Endothelial cell of umbilical vein (primary cell): Measurements from ENCODE around the gene TPSG1. TPM values are rescaled to one million over a fixed set of nuclear protein-coding genes. Genes with fewer than 3 reads are reported as not detected.
A peak's percentile ranks its signal among the peaks of the same experiment; 100 is the strongest.
"Not testable (repeated sequence)": the region's sequence is repeated elsewhere in the genome, so short reads cannot be mapped to it uniquely, and the experiment has no call there.

Source experiments
- BruUV-seq: library from RNA; stranded (reverse); fragments of 400-500 nt; replicated peaks from 2 replicates; lab custom pipeline; 2021; lab: Mats Ljungman, UMichigan
- CTCF ChIA-PET: fragments of 300-600, 350-600 bp; sonication (Branson Sonifier 250); formaldehyde crosslinking; loops from one replicate; lab custom pipeline; 2021; ENCODE audit warnings: antibody characterized with exemption, inconsistent platforms; lab: Charles Lee
- POLR2A ChIA-PET: fragments of 300-600, 350-600 bp; sonication (Branson Sonifier 250); formaldehyde crosslinking; loops from one replicate; lab custom pipeline; 2021; ENCODE audit warnings: antibody characterized with exemption, inconsistent platforms; lab: Charles Lee
- DNase-seq: peaks from one replicate; pipeline ENCODE4 v3.0.0-alpha.2; 2011; ENCODE audit warnings: low read depth, low spot score
- FAIRE-seq: peaks from 2 replicates; lab custom pipeline; 2011; peaks lifted over from hg19 to GRCh38; lab: Jason Lieb, UNC
- H2AFZ ChIP-seq: 2 replicates; pipeline ENCODE4 v1.6.0; 2012; ENCODE audit warnings: low read depth, low read length, control low read depth, inconsistent platforms
- H3K27ac ChIP-seq: 2 replicates; pipeline ENCODE4 v1.5.1; 2011; ENCODE audit warnings: low read depth, mild to moderate bottlenecking, control low read depth, low read length, moderate library complexity; ENCODE audit not compliant: insufficient read depth
- H3K27me3 ChIP-seq, 2 experiments: 2 replicates each; pipeline versions ENCODE4 v1.6.0 to v1.6.1; 2011; ENCODE audit warnings: low read length in 2 of 2, mixed read lengths in 1 of 2; ENCODE audit not compliant: control insufficient read depth in 2 of 2, insufficient read depth in 2 of 2
- H3K36me3 ChIP-seq, 2 experiments: 2 replicates in 1 of 2; 3 replicates in 1 of 2; pipeline ENCODE4 v1.5.1; 2011; ENCODE audit warnings: low read length in 2 of 2, mild to moderate bottlenecking in 1 of 2, moderate library complexity in 1 of 2; ENCODE audit not compliant: control insufficient read depth in 2 of 2, insufficient read depth in 2 of 2; ENCODE audit errors: extremely low read depth in 1 of 2
- H3K4me1 ChIP-seq: 3 replicates; pipeline ENCODE4 v1.5.1; 2011; ENCODE audit warnings: mild to moderate bottlenecking, low read length; ENCODE audit not compliant: control insufficient read depth, insufficient read depth; ENCODE audit errors: extremely low read depth
- H3K4me2 ChIP-seq: 2 replicates; pipeline ENCODE4 v1.6.1; 2011; ENCODE audit warnings: low read length, control low read depth, mixed read lengths; ENCODE audit not compliant: insufficient read depth
- H3K4me3 ChIP-seq, 3 experiments: fragments of 200-600 bp in 1 of 3; sonication (generic), shearing (Covaris generic) in 1 of 3; replicated peaks in 1 of 3; 2 replicates each; pipeline ENCODE4 v1.5.1; 2011 to 2016; ENCODE audit warnings: control low read depth in 3 of 3, low read length in 3 of 3, mild to moderate bottlenecking in 2 of 3, inconsistent platforms in 1 of 3, low read depth in 1 of 3, moderate library complexity in 1 of 3; ENCODE audit not compliant: insufficient read depth in 1 of 3
- H3K79me2 ChIP-seq: 2 replicates; pipeline ENCODE4 v1.6.0; 2012; ENCODE audit warnings: low read length, inconsistent platforms; ENCODE audit not compliant: control insufficient read depth, insufficient read depth
- H3K9ac ChIP-seq: replicated peaks from 2 replicates; pipeline ENCODE3; 2011; ENCODE audit warnings: low read length, control low read depth; ENCODE audit not compliant: insufficient read depth; ENCODE audit errors: extremely low read depth
- H3K9me1 ChIP-seq: replicated peaks from 3 replicates; pipeline ENCODE4 v1.6.0; 2011; ENCODE audit warnings: mild to moderate bottlenecking, low read length; ENCODE audit not compliant: control insufficient read depth, insufficient read depth; ENCODE audit errors: extremely low read depth
- H3K9me3 ChIP-seq: replicated peaks from 2 replicates; pipeline ENCODE4 v1.5.1; 2012; ENCODE audit warnings: low read length, inconsistent platforms; ENCODE audit not compliant: control insufficient read depth, insufficient read depth
- H4K20me1 ChIP-seq: replicated peaks from 2 replicates; pipeline ENCODE3; 2011; ENCODE audit warnings: mild to moderate bottlenecking, low read length; ENCODE audit not compliant: control insufficient read depth, insufficient read depth; ENCODE audit errors: extremely low read depth
- dilution Hi-C: fragments of 300-500 bp; cut with MboI; formaldehyde crosslinking; loops from one replicate; pipeline ENCODE4 v1.15.0; 2019; ENCODE audit warnings: low sequenced_read_pairs; ENCODE audit not compliant: extremely low pct_ligation_motif_present
- intact Hi-C: fragments of 100-400 bp; cut with micrococcal nuclease; formaldehyde crosslinking; loops from one replicate; pipeline ENCODE4 v1.10.0; 2022
- polyA plus RNA-seq, 4 experiments: library from polyadenylated mRNA; depleted of rRNA in 3 of 4; stranded (reverse) in 3 of 4; unstranded in 1 of 4; fragments of >200 nt; gene quantifications; 2 replicates each; pipeline versions ENCODE4 v1.2.1 to v1.2.3, GENCODE V29; 2011 to 2012; ENCODE audit warnings: missing spikeins in 1 of 4
- total RNA-seq: library from RNA; stranded (reverse); gene quantifications from 2 replicates; pipeline ENCODE4 v1.2.3, GENCODE V29; 2021

TPSG1 gene
- total and polyA plus RNA-seq, 2 donors (not counting 3 experiments of a cell fraction or from before 2014, with no cell fraction given) = not detected

DNA sequence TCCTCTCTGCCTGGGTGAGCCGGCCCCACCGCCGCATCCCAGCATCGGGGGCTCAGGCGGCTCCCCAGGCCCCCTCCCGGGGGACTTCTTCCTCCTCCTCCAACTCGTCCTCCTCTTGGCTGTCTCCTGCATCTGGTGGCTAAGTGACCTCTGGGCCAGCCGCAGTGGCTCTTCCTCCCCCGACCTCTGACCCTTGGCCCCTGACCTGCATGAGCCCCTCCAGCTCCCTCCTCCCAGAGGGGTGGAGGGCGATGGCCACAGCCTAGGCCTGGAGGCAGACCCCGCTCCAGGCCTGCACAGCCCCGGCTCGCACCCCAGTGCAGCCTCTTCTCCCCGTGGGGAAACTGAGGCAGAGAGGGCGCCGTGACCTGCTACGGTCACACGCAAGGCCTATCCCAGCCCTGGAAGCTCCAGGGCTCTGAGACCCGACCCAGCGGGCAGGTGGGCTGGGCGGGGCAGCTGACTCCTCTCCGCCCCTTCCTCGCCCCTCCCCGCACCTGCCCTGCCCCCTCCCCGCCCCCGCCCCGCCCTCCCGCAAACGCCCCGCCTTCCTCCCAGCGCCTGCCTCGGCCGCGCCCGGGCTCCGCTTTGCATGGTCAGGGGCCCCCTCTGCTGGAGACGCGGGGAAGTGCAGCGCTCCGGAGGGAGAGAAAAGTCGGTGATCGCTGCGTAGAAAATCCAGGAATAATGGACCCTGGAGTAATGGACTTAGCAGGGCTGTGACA is 24.1 kb upstream of the TPSG1 start:
- H3K36me3 ChIP-seq, H3K9ac ChIP-seq, H2AFZ ChIP-seq, H3K9me3 ChIP-seq, DNase-seq, H3K27ac ChIP-seq, H3K4me1 ChIP-seq, intact Hi-C loops, H3K4me2 ChIP-seq, H3K27me3 ChIP-seq, dilution Hi-C loops, BruUV-seq, H3K4me3 ChIP-seq, H4K20me1 ChIP-seq, CTCF ChIA-PET, POLR2A ChIA-PET, H3K9me1 ChIP-seq, H3K79me2 ChIP-seq: not testable (repeated sequence)
- FAIRE-seq = peak; percentile 98

GRCh38 chr16:1247903-1248537 is 23.0 kb upstream of the TPSG1 start:
- H3K9me3 ChIP-seq, H3K9me1 ChIP-seq, H3K27ac ChIP-seq, H3K36me3 ChIP-seq, H4K20me1 ChIP-seq, H3K4me3 ChIP-seq, H3K4me1 ChIP-seq, H3K27me3 ChIP-seq, DNase-seq, H3K9ac ChIP-seq, POLR2A ChIA-PET, intact Hi-C loops, H3K4me2 ChIP-seq, dilution Hi-C loops, H2AFZ ChIP-seq, H3K79me2 ChIP-seq, BruUV-seq: not testable (repeated sequence)
- FAIRE-seq = peak; percentile 18
- CTCF ChIA-PET = interaction anchor here (1.1 kb wide), 1 partner anchor 191 kb away, joined by 4 read pairs; no protein-coding TSS in a partner anchor
